ENCODE measurements around the gene HMGCL. TPM values are rescaled to one million over a fixed set of nuclear protein-coding genes. Genes with fewer than 3 reads are reported as not detected.

The HMGCL gene
- polyA plus RNA-seq, 4 donors, result 52.2 to 105 (median 85.8) TPM

DNA sequence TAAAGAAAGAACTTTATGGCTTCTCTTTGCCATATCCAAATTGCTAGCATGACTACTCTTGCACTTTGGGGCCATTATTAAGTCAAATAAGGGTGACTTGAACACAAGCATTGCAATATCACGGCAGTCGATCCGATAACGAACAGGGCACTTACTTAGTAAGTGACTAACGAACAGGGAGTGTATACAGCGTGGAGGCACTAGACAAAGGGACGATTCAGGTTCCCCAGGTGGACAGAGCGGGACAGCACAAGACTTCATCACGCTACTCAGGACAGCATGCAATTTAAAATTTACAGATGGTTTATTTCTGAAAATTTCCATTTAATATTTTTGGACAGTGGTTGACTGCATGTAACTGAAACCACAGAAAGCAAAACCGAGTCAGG is 52.4 kb downstream of the HMGCL start:
- Histone ChIP-seq H3K27ac (ENCODE audit: low read depth in 1 of 3, low read length in 2 of 3) (no peak overlapping the region), H3K27me3 (ENCODE audit: control insufficient read depth in 3 of 3, insufficient read depth in 3 of 3, low read length in 3 of 3) (no peaks in the 10 kb centered on the region), H3K36me3 (ENCODE audit: control insufficient read depth in 3 of 3, insufficient read depth in 2 of 3, low read depth in 1 of 3, low read length in 3 of 3) (peaks cover 0 to 21% (median 2%) of the 10 kb centered on the region in 3 donors), H3K9me3 (ENCODE audit: control insufficient read depth in 2 of 2, insufficient read depth in 1 of 2, low read depth in 1 of 2, low read length in 1 of 2) (no peaks in the 10 kb centered on the region), H3K4me3 (ENCODE audit: low read depth in 1 of 3, low read length in 3 of 3) (no peak overlapping the region), H3K4me1 (ENCODE audit: control insufficient read depth in 3 of 3, insufficient read depth in 2 of 3, low read depth in 1 of 3, low read length in 2 of 3) (peaks cover 0 to 21% (median 2%) of the 10 kb centered on the region in 3 donors)
- DNase-seq (no peak), FAIRE-seq (no peak)
- 84 to 90% (median 86%) methylated on average over 10 of the region's 10 CpGs for WGBS, 3 donors

DNA sequence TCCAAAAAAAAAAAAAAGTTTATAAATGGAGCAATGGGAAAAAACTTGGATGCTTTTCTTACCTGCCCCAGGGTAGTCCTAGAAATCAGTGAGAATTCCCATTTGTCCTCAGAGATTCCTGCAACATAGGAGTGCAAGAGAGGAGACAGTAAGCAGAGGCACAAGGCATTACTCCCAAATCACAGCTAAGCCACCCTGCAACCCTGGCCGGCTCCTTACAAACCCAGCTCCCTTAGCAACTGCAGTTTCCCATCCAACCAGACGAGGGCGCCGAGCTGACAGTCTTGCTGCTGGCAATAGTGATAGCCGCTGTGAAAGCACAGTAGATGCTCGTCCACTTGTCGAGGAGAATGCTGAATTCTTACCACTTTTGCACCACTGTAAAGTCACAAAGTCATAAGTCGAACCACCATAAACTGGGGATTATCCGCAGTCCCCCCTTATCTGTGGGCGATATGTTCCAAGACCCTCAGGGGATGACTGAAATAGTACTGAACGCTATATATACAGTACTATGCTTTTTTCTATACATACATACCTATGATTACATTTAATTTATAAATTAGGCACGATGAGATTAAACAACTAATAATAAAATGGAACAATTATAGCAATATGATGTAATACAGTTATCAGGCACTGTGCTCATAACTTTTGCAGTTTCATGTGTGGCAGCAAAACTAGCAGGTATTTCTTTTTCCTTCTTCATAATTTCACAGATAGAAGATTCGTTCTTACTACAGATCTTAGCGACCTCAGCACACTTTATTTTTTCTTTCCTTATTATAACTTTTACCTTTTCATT is 53.0 kb downstream of the HMGCL start:
- H3K27ac ChIP-seq (ENCODE audit: low read depth in 1 of 3, low read length in 2 of 3), result no peak overlapping the region
- FAIRE-seq, result no peak
- no peaks in the 10 kb centered on the region for H3K9me3 ChIP-seq (ENCODE audit: control insufficient read depth in 2 of 2, insufficient read depth in 1 of 2, low read depth in 1 of 2, low read length in 1 of 2)
- no peaks in the 10 kb centered on the region for H3K27me3 ChIP-seq (ENCODE audit: control insufficient read depth in 3 of 3, insufficient read depth in 3 of 3, low read length in 3 of 3)
- H3K4me3 ChIP-seq (ENCODE audit: low read depth in 1 of 3, low read length in 3 of 3), result no peak overlapping the region
- H3K36me3 ChIP-seq (ENCODE audit: control insufficient read depth in 3 of 3, insufficient read depth in 2 of 3, low read depth in 1 of 3, low read length in 3 of 3), result peaks cover 0 to 25% (median 2%) of the 10 kb centered on the region in 3 donors
- WGBS, 3 donors, result 17 to 22% (median 19%) methylated on average over 14 of the region's 14 CpGs
- H3K4me1 ChIP-seq (ENCODE audit: control insufficient read depth in 3 of 3, insufficient read depth in 2 of 3, low read depth in 1 of 3, low read length in 2 of 3), result peaks cover 0 to 20% (median 1%) of the 10 kb centered on the region in 3 donors
- peak; percentile 83 to 88 for DNase-seq

DNA sequence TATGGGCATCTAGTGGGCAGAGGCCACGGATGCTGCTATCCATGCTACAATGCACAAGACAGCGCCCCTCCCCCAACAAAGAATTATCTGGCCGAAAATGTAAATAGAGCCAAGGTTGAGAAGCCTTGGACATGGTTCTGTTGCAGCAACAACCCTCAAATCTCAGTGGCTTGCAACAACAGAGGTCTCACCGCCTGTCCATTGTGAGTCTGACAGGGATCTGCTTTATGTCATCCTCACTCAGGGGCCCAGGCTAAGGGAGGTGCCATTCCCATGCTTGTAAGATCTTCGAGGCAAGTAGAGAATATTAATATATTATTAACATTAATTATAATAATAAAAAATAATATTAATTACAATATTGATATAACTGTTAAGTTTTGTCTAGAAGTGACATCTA is 56.5 kb downstream of the HMGCL start:
- DNase-seq, result no peak
- Histone ChIP-seq H3K27me3 (ENCODE audit: control insufficient read depth in 3 of 3, insufficient read depth in 3 of 3, low read length in 3 of 3) (no peaks in the 10 kb centered on the region), H3K4me3 (ENCODE audit: low read depth in 1 of 3, low read length in 3 of 3) (no peak overlapping the region), H3K27ac (ENCODE audit: low read depth in 1 of 3, low read length in 2 of 3) (no peak overlapping the region), H3K9me3 (ENCODE audit: control insufficient read depth in 2 of 2, insufficient read depth in 1 of 2, low read depth in 1 of 2, low read length in 1 of 2) (no peaks in the 10 kb centered on the region), H3K4me1 (ENCODE audit: control insufficient read depth in 3 of 3, insufficient read depth in 2 of 3, low read depth in 1 of 3, low read length in 2 of 3) (peaks cover 0 to 3% (median 0%) of the 10 kb centered on the region in 3 donors), H3K36me3 (ENCODE audit: control insufficient read depth in 3 of 3, insufficient read depth in 2 of 3, low read depth in 1 of 3, low read length in 3 of 3) (peaks cover 0 to 46% (median 2%) of the 10 kb centered on the region in 3 donors)
- FAIRE-seq, result no peak
- 80 to 84% (median 82%) methylated on average over 5 of the region's 5 CpGs for WGBS, 3 donors

DNA sequence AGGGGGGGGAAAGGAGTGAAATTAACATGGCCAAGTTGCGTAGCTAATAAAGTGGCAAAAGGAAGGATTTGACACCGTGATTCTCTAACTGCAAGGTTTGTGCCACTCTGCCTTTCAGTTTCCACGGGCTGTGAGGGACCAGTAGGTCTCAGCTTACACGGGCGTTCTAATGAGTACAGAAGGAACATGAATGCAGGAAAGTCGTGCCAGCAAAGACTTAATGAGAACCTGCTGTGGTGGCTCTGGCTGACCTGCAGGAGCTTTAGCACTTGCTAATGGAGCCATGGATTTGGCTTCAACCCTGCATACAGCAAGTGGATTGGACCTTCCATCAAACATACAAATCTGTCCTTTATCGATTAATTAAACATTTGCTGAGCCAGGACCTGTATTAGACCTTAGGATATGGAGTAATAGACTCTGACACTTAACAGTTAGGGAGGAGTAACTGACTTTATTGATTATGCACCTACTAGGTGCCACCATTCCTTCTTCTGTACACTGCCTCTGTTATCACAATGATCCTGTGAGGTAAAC is 62.1 kb downstream of the HMGCL start:
- Histone ChIP-seq H3K36me3 (ENCODE audit: control insufficient read depth in 3 of 3, insufficient read depth in 2 of 3, low read depth in 1 of 3, low read length in 3 of 3) (peaks cover 21 to 61% (median 24%) of the 10 kb centered on the region in 3 donors), H3K4me3 (ENCODE audit: low read depth in 1 of 3, low read length in 3 of 3) (no peak overlapping the region), H3K27me3 (ENCODE audit: control insufficient read depth in 3 of 3, insufficient read depth in 3 of 3, low read length in 3 of 3) (no peaks in the 10 kb centered on the region), H3K27ac (ENCODE audit: low read depth in 1 of 3, low read length in 2 of 3) (no peak overlapping the region), H3K4me1 (ENCODE audit: control insufficient read depth in 3 of 3, insufficient read depth in 2 of 3, low read depth in 1 of 3, low read length in 2 of 3) (no peaks in the 10 kb centered on the region), H3K9me3 (ENCODE audit: control insufficient read depth in 2 of 2, insufficient read depth in 1 of 2, low read depth in 1 of 2, low read length in 1 of 2) (no peaks in the 10 kb centered on the region)
- FAIRE-seq, result no peak
- WGBS, 3 donors, result 86 to 90% (median 88%) methylated on average over 7 of the region's 7 CpGs
- no peak for DNase-seq

DNA sequence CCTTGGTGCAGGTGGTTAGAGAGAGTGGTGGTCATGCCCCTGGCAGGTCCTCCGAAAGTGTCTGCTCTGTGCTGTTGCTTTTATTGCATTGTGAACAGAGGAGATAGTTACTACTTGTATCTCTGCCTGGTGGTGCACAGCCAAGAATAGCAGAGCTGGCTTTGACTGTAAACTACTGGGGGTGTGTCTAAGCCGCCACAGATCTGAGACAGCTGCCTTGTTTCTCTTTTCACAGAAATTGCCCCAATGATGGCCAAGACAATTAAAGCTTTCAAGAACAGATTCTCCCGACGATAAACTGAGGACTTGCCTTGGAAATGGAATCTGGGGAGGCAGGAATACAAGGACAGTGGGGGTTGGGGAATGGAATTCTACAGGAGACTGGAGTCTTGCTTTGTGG is 66.0 kb downstream of the HMGCL start:
- H3K27me3 ChIP-seq (ENCODE audit: control insufficient read depth in 3 of 3, insufficient read depth in 3 of 3, low read length in 3 of 3), result no peaks in the 10 kb centered on the region
- no peak overlapping the region for H3K27ac ChIP-seq (ENCODE audit: low read depth in 1 of 3, low read length in 2 of 3)
- H3K36me3 ChIP-seq (ENCODE audit: control insufficient read depth in 3 of 3, insufficient read depth in 2 of 3, low read depth in 1 of 3, low read length in 3 of 3), result peaks cover 38 to 71% (median 47%) of the 10 kb centered on the region in 3 donors
- no peak overlapping the region for H3K4me3 ChIP-seq (ENCODE audit: low read depth in 1 of 3, low read length in 3 of 3)
- H3K4me1 ChIP-seq (ENCODE audit: control insufficient read depth in 3 of 3, insufficient read depth in 2 of 3, low read depth in 1 of 3, low read length in 2 of 3), result no peaks in the 10 kb centered on the region
- DNase-seq, result no peak
- no peak for FAIRE-seq
- no peaks in the 10 kb centered on the region for H3K9me3 ChIP-seq (ENCODE audit: control insufficient read depth in 2 of 2, insufficient read depth in 1 of 2, low read depth in 1 of 2, low read length in 1 of 2)
- WGBS, 3 donors, result 56 to 62% (median 59%) methylated on average over 4 of the region's 4 CpGs

DNA sequence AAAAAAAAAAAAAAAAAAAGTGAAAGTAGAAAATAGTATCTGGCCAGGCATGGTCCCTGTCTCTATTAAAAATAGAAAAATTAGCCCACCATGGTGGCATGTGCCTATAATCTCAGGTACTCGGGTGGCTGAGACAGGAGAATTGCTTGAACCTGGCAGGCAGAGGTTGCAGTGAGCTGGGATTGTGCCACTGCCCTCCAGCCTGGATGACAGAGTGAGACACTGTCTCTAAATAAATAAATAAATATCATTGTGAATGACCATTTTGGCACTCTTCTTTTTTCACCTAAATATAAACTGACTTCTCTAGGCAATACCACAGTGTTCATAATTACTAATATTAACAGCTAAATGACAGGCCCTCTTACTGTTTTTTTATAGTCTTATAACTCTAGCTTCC is 67.4 kb downstream of the HMGCL start:
- H3K9me3 ChIP-seq (ENCODE audit: control insufficient read depth in 2 of 2, insufficient read depth in 1 of 2, low read depth in 1 of 2, low read length in 1 of 2), result no peaks in the 10 kb centered on the region
- no peaks in the 10 kb centered on the region for H3K27me3 ChIP-seq (ENCODE audit: control insufficient read depth in 3 of 3, insufficient read depth in 3 of 3, low read length in 3 of 3)
- no peak overlapping the region for H3K27ac ChIP-seq (ENCODE audit: low read depth in 1 of 3, low read length in 2 of 3)
- no peak for FAIRE-seq
- 88 to 100% (median 94%) methylated on average over 1 of the region's 1 CpG for WGBS, 3 donors
- H3K4me1 ChIP-seq (ENCODE audit: control insufficient read depth in 3 of 3, insufficient read depth in 2 of 3, low read depth in 1 of 3, low read length in 2 of 3), result no peaks in the 10 kb centered on the region
- DNase-seq, result no peak
- H3K36me3 ChIP-seq (ENCODE audit: control insufficient read depth in 3 of 3, insufficient read depth in 2 of 3, low read depth in 1 of 3, low read length in 3 of 3), result peaks cover 46 to 76% (median 56%) of the 10 kb centered on the region in 3 donors
- no peak overlapping the region for H3K4me3 ChIP-seq (ENCODE audit: low read depth in 1 of 3, low read length in 3 of 3)

DNA sequence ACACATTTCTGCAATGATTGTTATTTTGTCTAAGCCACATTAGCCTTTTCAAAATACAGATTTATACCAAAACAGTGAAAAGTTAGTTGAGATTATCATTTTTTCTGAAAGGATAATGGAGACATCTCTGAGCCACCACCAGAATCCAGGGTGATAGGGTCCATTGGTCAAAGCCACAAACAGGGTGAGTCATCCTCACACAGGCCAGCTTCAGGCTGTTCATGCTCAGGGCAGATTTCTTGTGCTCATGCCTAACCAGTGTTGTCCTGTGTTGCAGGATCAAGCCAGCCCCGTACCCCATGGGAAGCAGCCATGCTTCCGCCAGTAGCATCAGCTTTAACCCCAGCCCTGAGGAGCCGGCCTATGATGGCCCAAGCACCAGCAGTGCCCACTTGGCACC is 68.6 kb downstream of the HMGCL start:
- H3K4me3 ChIP-seq (ENCODE audit: low read depth in 1 of 3, low read length in 3 of 3), result no peak overlapping the region
- peak in 1 of 2 donors; percentile 43 for DNase-seq
- H3K36me3 ChIP-seq (ENCODE audit: control insufficient read depth in 3 of 3, insufficient read depth in 2 of 3, low read depth in 1 of 3, low read length in 3 of 3), result peaks cover 56 to 79% (median 62%) of the 10 kb centered on the region in 3 donors
- no peaks in the 10 kb centered on the region for H3K27me3 ChIP-seq (ENCODE audit: control insufficient read depth in 3 of 3, insufficient read depth in 3 of 3, low read length in 3 of 3)
- no peak for FAIRE-seq
- no peaks in the 10 kb centered on the region for H3K9me3 ChIP-seq (ENCODE audit: control insufficient read depth in 2 of 2, insufficient read depth in 1 of 2, low read depth in 1 of 2, low read length in 1 of 2)
- WGBS, 3 donors, result 93 to 95% (median 94%) methylated on average over 3 of the region's 3 CpGs
- no peak overlapping the region for H3K27ac ChIP-seq (ENCODE audit: low read depth in 1 of 3, low read length in 2 of 3)
- H3K4me1 ChIP-seq (ENCODE audit: control insufficient read depth in 3 of 3, insufficient read depth in 2 of 3, low read depth in 1 of 3, low read length in 2 of 3), result no peaks in the 10 kb centered on the region

DNA sequence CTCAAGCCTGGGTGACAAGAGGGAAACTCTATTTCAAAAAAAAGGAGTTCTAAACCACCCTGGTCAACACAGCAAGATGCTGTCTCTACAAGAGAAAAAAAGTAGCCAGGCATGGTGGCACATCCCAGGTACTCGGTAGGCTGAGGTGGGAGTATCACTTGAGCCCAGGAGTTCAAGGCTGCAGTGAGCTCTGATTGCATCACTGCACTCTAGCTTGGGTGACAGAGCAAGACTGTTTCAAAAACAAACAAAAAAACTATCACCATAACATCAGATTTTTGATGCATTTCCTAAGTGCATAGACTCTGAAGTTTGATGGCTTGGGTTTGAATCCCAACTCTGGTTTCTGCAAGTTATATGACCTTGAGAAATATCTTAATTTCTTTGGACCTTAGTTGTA is 72.3 kb downstream of the HMGCL start:
- FAIRE-seq, result no peak
- H3K27ac ChIP-seq (ENCODE audit: low read depth in 1 of 3, low read length in 2 of 3), result no peak overlapping the region
- no peak overlapping the region for H3K4me3 ChIP-seq (ENCODE audit: low read depth in 1 of 3, low read length in 3 of 3)
- WGBS, 3 donors, result 78 to 92% (median 80%) methylated on average over 1 of the region's 1 CpG
- no peaks in the 10 kb centered on the region for H3K4me1 ChIP-seq (ENCODE audit: control insufficient read depth in 3 of 3, insufficient read depth in 2 of 3, low read depth in 1 of 3, low read length in 2 of 3)
- peaks cover 44 to 73% (median 48%) of the 10 kb centered on the region in 3 donors for H3K36me3 ChIP-seq (ENCODE audit: control insufficient read depth in 3 of 3, insufficient read depth in 2 of 3, low read depth in 1 of 3, low read length in 3 of 3)
- H3K27me3 ChIP-seq (ENCODE audit: control insufficient read depth in 3 of 3, insufficient read depth in 3 of 3, low read length in 3 of 3), result no peaks in the 10 kb centered on the region
- H3K9me3 ChIP-seq (ENCODE audit: control insufficient read depth in 2 of 2, insufficient read depth in 1 of 2, low read depth in 1 of 2, low read length in 1 of 2), result no peaks in the 10 kb centered on the region
- DNase-seq, result no peak
